B cell (primary cell): ENCODE measurements around the gene SPATA3.

ENCODE experiments used
- CTCF ChIP-seq: fragments of 200-600 bp; IDR thresholded peaks from one replicate; pipeline ENCODE4 v1.8.0; 2022; ENCODE audit warnings: antibody characterized with exemption, mild to moderate bottlenecking
- EZH2 ChIP-seq: IDR thresholded peaks from 2 replicates; pipeline ENCODE4 v1.6.1; 2012; ENCODE audit warnings: borderline replicate concordance, low read depth, mild to moderate bottlenecking, moderate library complexity, low read length; ENCODE audit not compliant: insufficient read depth, poor library complexity, severe bottlenecking

DNA sequence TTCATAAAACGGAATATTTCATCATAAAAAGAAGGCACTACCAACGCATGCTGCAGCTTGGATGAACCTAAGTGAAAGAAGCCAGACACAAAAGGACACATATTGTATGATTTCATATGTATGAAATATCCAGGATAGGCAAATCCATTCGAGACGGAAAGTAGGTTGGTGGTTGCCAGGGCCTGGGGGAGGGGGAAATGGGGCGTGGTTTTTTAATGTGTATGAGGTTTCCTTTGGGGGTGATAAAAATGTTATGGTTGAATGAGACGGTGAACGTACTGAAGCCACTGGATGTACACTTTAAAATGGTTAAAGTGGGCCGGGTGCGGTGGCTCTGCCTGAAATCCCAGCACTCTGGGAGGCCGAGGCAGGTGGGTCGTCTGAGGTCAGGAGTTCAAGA lies 20.0 kb upstream of the SPATA3 start:
- TF ChIP-seq CTCF, result no peak
- no peak for TF ChIP-seq EZH2
